ENCODE data around the gene CHRNB4. TPM values are rescaled to one million over a fixed set of nuclear protein-coding genes. Genes with fewer than 3 reads are reported as not detected.

Gene CHRNB4
- total and polyA plus RNA-seq, 2 donors (not counting 3 experiments of a cell fraction or from before 2014, with no cell fraction given), result 0.08 TPM; not detected in 1

DNA sequence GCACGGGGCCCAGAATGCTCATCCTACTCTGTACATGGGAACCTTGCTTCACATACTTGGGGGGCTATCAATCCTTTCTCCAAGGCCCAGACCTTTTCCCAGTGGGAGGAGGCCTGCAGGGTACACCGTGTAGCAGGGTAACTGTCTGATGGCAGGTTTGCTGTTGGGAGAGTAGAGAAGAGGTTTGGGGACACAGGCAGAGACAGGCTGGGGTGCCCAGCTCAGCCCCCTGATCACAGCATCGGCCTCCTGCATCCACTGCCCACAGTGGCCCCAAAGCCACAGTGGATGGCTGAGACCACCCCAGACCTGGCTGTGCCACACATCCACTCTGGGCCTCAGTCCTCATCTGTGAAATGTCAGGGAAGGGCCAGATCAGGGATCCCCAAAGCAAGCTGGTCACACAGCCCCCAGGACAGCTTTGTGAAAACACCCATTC lies 25.8 kb downstream of the CHRNB4 start:
- Histone ChIP-seq H3K9me1 (replicated peaks; ENCODE audit: control insufficient read depth, extremely low read depth, insufficient read depth, low read length) (no peaks in the 10 kb centered on the region), H3K4me3 (replicated peaks in 1 of 3; ENCODE audit: insufficient read depth in 1 of 3, low read depth in 1 of 3, low read length in 3 of 3) (no peak overlapping the region), H3K27ac (ENCODE audit: insufficient read depth, low read depth, low read length) (no peak overlapping the region), H4K20me1 (replicated peaks; ENCODE audit: control insufficient read depth, extremely low read depth, insufficient read depth, low read length) (no peaks in the 10 kb centered on the region), H3K79me2 (ENCODE audit: control insufficient read depth, insufficient read depth, low read length) (no peaks in the 10 kb centered on the region), H3K36me3 (ENCODE audit: control insufficient read depth in 2 of 2, extremely low read depth in 1 of 2, insufficient read depth in 2 of 2, low read length in 2 of 2) (no peaks in the 10 kb centered on the region), H3K27me3 (ENCODE audit: control insufficient read depth in 2 of 2, insufficient read depth in 2 of 2, low read length in 2 of 2) (peaks cover 14 to 18% of the 10 kb centered on the region in 2 experiments), H3K9me3 (replicated peaks; ENCODE audit: control insufficient read depth, insufficient read depth, low read length) (no peaks in the 10 kb centered on the region), H3K9ac (replicated peaks; ENCODE audit: extremely low read depth, insufficient read depth, low read length) (no peak overlapping the region), H3K4me2 (ENCODE audit: insufficient read depth, low read length) (no peak overlapping the region), H2AFZ (ENCODE audit: low read depth, low read length) (no peak overlapping the region), H3K4me1 (ENCODE audit: control insufficient read depth, extremely low read depth, insufficient read depth, low read length) (no peaks in the 10 kb centered on the region)
- dilution Hi-C loops (cut with MboI; ENCODE audit: extremely low pct_ligation_motif_present, low sequenced_read_pairs) (no loop called here), intact Hi-C loops (cut with micrococcal nuclease) (loop anchor here (5.0 kb wide), 1 partner anchor 308 kb away; no protein-coding TSS in a partner anchor)
- ChIA-PET CTCF (interaction anchor here (1.2 to 1.9 kb wide), 2 partner anchors 12 to 136 kb away, joined by 3 to 6 read pairs; no protein-coding TSS in a partner anchor), POLR2A (no interaction called here)
- TF ChIP-seq POLR2A (IDR thresholded peaks at IDR 0.05; ENCODE audit: low read depth, low read length) (no peak), MYC (IDR thresholded peaks at IDR 0.05; ENCODE audit: low read depth, low read length) (no peak), GATA2 (IDR thresholded peaks at IDR 0.05; ENCODE audit: insufficient read depth, insufficient read length, low read depth, low read length) (no peak), JUN (IDR thresholded peaks at IDR 0.05; ENCODE audit: borderline replicate concordance, insufficient read depth, insufficient read length, low read depth) (no peak)
- DNase-seq (ENCODE audit: low read depth, low spot score), result no peak
- no TSS peak for BruUV-seq (replicated peaks)
- no peak for FAIRE-seq

DNA sequence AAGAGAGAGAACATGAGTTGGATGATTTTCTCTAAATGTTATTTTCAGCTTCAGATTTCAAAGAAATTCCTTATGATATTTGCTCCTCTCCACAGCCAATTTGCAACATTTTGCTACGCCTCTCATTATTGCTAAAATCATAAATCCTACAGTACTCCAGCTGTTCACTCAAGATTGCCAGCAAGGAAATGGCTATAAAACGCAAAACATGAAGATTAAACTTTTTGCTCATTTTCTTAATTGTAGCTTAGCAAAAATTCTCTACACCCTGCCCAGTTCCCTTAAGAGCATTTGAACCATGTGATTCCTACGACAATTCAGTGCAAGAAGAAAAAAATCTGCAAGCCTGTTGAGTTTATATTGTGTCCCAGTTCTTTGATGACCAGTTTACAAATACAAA lies 27.0 kb downstream of the CHRNB4 start:
- DNase-seq (ENCODE audit: low read depth, low spot score), result no peak
- Histone ChIP-seq H3K9me1 (replicated peaks; ENCODE audit: control insufficient read depth, extremely low read depth, insufficient read depth, low read length) (no peaks in the 10 kb centered on the region), H4K20me1 (replicated peaks; ENCODE audit: control insufficient read depth, extremely low read depth, insufficient read depth, low read length) (no peaks in the 10 kb centered on the region), H2AFZ (ENCODE audit: low read depth, low read length) (no peak overlapping the region), H3K4me3 (replicated peaks in 1 of 3; ENCODE audit: insufficient read depth in 1 of 3, low read depth in 1 of 3, low read length in 3 of 3) (no peak overlapping the region), H3K9me3 (replicated peaks; ENCODE audit: control insufficient read depth, insufficient read depth, low read length) (no peaks in the 10 kb centered on the region), H3K27me3 (ENCODE audit: control insufficient read depth in 2 of 2, insufficient read depth in 2 of 2, low read length in 2 of 2) (peaks cover 2 to 6% of the 10 kb centered on the region in 2 experiments), H3K4me2 (ENCODE audit: insufficient read depth, low read length) (no peak overlapping the region), H3K79me2 (ENCODE audit: control insufficient read depth, insufficient read depth, low read length) (no peaks in the 10 kb centered on the region), H3K36me3 (ENCODE audit: control insufficient read depth in 2 of 2, extremely low read depth in 1 of 2, insufficient read depth in 2 of 2, low read length in 2 of 2) (no peaks in the 10 kb centered on the region), H3K4me1 (ENCODE audit: control insufficient read depth, extremely low read depth, insufficient read depth, low read length) (no peaks in the 10 kb centered on the region), H3K27ac (ENCODE audit: insufficient read depth, low read depth, low read length) (no peak overlapping the region), H3K9ac (replicated peaks; ENCODE audit: extremely low read depth, insufficient read depth, low read length) (no peak overlapping the region)
- BruUV-seq (replicated peaks), result no TSS peak
- no peak for TF ChIP-seq JUN (IDR thresholded peaks at IDR 0.05; ENCODE audit: borderline replicate concordance, insufficient read depth, insufficient read length, low read depth)
- no peak for TF ChIP-seq EZH2 (IDR thresholded peaks at IDR 0.05; ENCODE audit: borderline replicate concordance, low read depth, low read length, severe bottlenecking)
- TF ChIP-seq, protein P1, sequence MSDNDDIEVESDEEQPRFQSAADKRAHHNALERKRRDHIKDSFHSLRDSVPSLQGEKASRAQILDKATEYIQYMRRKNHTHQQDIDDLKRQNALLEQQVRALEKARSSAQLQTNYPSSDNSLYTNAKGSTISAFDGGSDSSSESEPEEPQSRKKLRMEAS (IDR thresholded peaks at IDR 0.05; ENCODE audit: insufficient read depth, insufficient read length), result no peak
- TF ChIP-seq GATA2 (IDR thresholded peaks at IDR 0.05; ENCODE audit: insufficient read depth, insufficient read length, low read depth, low read length), result no peak
- TF ChIP-seq MYC (IDR thresholded peaks at IDR 0.05; ENCODE audit: low read depth, low read length), result no peak
- no peak for TF ChIP-seq POLR2A (IDR thresholded peaks at IDR 0.05; ENCODE audit: low read depth, low read length)
- no peak for TF ChIP-seq FOS (IDR thresholded peaks at IDR 0.05; ENCODE audit: borderline replicate concordance, insufficient read depth, low read length)
- no peak for TF ChIP-seq POLR2AphosphoS5 (IDR thresholded peaks at IDR 0.05; ENCODE audit: insufficient read depth, low read depth, low read length)
- TF ChIP-seq, protein P2, sequence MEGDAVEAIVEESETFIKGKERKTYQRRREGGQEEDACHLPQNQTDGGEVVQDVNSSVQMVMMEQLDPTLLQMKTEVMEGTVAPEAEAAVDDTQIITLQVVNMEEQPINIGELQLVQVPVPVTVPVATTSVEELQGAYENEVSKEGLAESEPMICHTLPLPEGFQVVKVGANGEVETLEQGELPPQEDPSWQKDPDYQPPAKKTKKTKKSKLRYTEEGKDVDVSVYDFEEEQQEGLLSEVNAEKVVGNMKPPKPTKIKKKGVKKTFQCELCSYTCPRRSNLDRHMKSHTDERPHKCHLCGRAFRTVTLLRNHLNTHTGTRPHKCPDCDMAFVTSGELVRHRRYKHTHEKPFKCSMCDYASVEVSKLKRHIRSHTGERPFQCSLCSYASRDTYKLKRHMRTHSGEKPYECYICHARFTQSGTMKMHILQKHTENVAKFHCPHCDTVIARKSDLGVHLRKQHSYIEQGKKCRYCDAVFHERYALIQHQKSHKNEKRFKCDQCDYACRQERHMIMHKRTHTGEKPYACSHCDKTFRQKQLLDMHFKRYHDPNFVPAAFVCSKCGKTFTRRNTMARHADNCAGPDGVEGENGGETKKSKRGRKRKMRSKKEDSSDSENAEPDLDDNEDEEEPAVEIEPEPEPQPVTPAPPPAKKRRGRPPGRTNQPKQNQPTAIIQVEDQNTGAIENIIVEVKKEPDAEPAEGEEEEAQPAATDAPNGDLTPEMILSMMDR (IDR thresholded peaks at IDR 0.05; ENCODE audit: extremely low read depth in 1 of 2, insufficient read depth in 1 of 2, low read depth in 1 of 2, low read length in 2 of 2), result no peak
- FAIRE-seq, result no peak
- CTCF ChIA-PET, result interaction anchor here (0.8 to 1.9 kb wide), 4 partner anchors 13 to 137 kb away, joined by 3 to 6 read pairs (median 3); no protein-coding TSS in a partner anchor
- POLR2A ChIA-PET, result no interaction called here
- intact Hi-C loops (cut with micrococcal nuclease), result no loop called here
- dilution Hi-C loops (cut with MboI; ENCODE audit: extremely low pct_ligation_motif_present, low sequenced_read_pairs), result no loop called here

All from endothelial cell of umbilical vein (primary cell).